MM.1S (cell line): ENCODE data around the gene TARDBP.
"Not testable (repeated sequence)": the region's sequence is repeated elsewhere in the genome, so short reads cannot be mapped to it uniquely, and the experiment has no call there.

Source experiments
- DNase-seq: peaks from one replicate; pipeline ENCODE4 v3.0.0-alpha.2; 2015
- H2AFZ ChIP-seq: fragments of 300-600 bp; sonication (generic); 2 replicates; pipeline ENCODE4 v1.6.0; 2016; ENCODE audit warnings: antibody characterized with exemption, low read length
- H3F3A ChIP-seq: fragments of 300-600 bp; sonication (generic); 2 replicates; pipeline ENCODE4 v1.6.1; 2016; ENCODE audit warnings: mild to moderate bottlenecking, antibody characterized with exemption, low read length, moderate library complexity, mixed read lengths; ENCODE audit not compliant: insufficient read depth
- H3K27ac ChIP-seq: fragments of 300-600 bp; sonication (generic); 2 replicates; pipeline ENCODE4 v1.5.1; 2016; ENCODE audit warnings: mild to moderate bottlenecking, low read length
- H3K27me3 ChIP-seq: fragments of 300-600 bp; sonication (generic); replicated peaks from 2 replicates; pipeline ENCODE4 v1.6.0; 2016; ENCODE audit warnings: low read length; ENCODE audit not compliant: insufficient read depth
- H3K36me3 ChIP-seq: fragments of 300-600 bp; sonication (generic); replicated peaks from 2 replicates; pipeline ENCODE4 v1.6.1; 2016; ENCODE audit warnings: mild to moderate bottlenecking, low read length, mixed read lengths; ENCODE audit not compliant: insufficient read depth
- H3K4me1 ChIP-seq: fragments of 300-600 bp; sonication (generic); 2 replicates; pipeline ENCODE4 v1.6.1; 2016; ENCODE audit warnings: low read length, mixed read lengths
- H3K4me2 ChIP-seq: fragments of 300-600 bp; sonication (generic); 2 replicates; pipeline ENCODE4 v1.6.0; 2016; ENCODE audit warnings: low read depth, low read length
- H3K4me3 ChIP-seq: fragments of 300-600 bp; sonication (generic); 2 replicates; pipeline ENCODE4 v1.5.1; 2016; ENCODE audit warnings: low read length, mixed read lengths
- H3K79me2 ChIP-seq: fragments of 300-600 bp; sonication (generic); 2 replicates; pipeline ENCODE4 v1.6.1; 2016; ENCODE audit warnings: mixed run types, low read length, mixed read lengths
- H3K9ac ChIP-seq: fragments of 300-600 bp; sonication (generic); 2 replicates; pipeline ENCODE4 v1.6.1; 2016; ENCODE audit warnings: low read length, mixed read lengths
- H3K9me2 ChIP-seq: fragments of 300-600 bp; sonication (generic); replicated peaks from 2 replicates; pipeline ENCODE4 v1.6.1; 2016; ENCODE audit warnings: mild to moderate bottlenecking, low read length, mixed read lengths; ENCODE audit not compliant: insufficient read depth
- H3K9me3 ChIP-seq: fragments of 300-600 bp; sonication (generic); replicated peaks from 2 replicates; pipeline ENCODE4 v1.6.1; 2016; ENCODE audit warnings: mild to moderate bottlenecking, low read length, mixed read lengths; ENCODE audit not compliant: insufficient read depth
- H4K20me1 ChIP-seq: fragments of 300-600 bp; sonication (generic); 2 replicates; pipeline ENCODE4 v1.6.1; 2016; ENCODE audit warnings: mild to moderate bottlenecking, low read length, moderate library complexity, mixed read lengths; ENCODE audit not compliant: insufficient read depth
- CTCF ChIP-seq: fragments of 300-600 bp; sonication (generic); IDR thresholded peaks from 2 replicates; pipeline ENCODE4 v1.5.1; 2016; ENCODE audit warnings: antibody characterized with exemption, low read length, mixed read lengths
- EZH2 ChIP-seq: fragments of 300-600 bp; sonication (generic); optimal IDR thresholded peaks from 2 replicates; pipeline ENCODE3; 2017; ENCODE audit warnings: low read depth, mild to moderate bottlenecking, antibody characterized with exemption, low read length, mixed read lengths
- EZH2phosphoT487 ChIP-seq: fragments of 300-600 bp; sonication (generic); IDR thresholded peaks from 2 replicates; pipeline ENCODE4 v1.6.1; 2018; ENCODE audit warnings: antibody characterized with exemption, low read length

The TARDBP gene

GRCh38 chr1:11039351-11040104 is 27.1 kb downstream of the TARDBP start:
- Histone ChIP-seq H2AFZ (no peak overlapping the region), H3K79me2 (no peaks in the 10 kb centered on the region), H4K20me1 (no peaks in the 10 kb centered on the region), H3K4me2 (no peak overlapping the region), H3K27me3 (0 out of 2 replicates have a peak, but pooled peaks cover 3% of the 10 kb centered on the region), H3K4me3 (no peak overlapping the region), H3K9ac (no peak overlapping the region), H3K9me3 (no peaks in the 10 kb centered on the region), H3K9me2 (no peaks in the 10 kb centered on the region), H3K27ac (no peak overlapping the region), H3K4me1 (no peaks in the 10 kb centered on the region), H3F3A (no peaks in the 10 kb centered on the region), H3K36me3 (no peaks in the 10 kb centered on the region)
- TF ChIP-seq EZH2 (no peak), CTCF (no peak), EZH2phosphoT487 (no peak)
- no peak for DNase-seq

GRCh38 chr1:11040105-11040429 is 27.6 kb downstream of the TARDBP start:
- H4K20me1 ChIP-seq, H3K9ac ChIP-seq, H2AFZ ChIP-seq, DNase-seq, H3K9me2 ChIP-seq, H3K79me2 ChIP-seq, H3K27ac ChIP-seq, H3K36me3 ChIP-seq, H3K4me3 ChIP-seq, H3K4me1 ChIP-seq, H3K9me3 ChIP-seq, H3K4me2 ChIP-seq, H3F3A ChIP-seq, H3K27me3 ChIP-seq: not testable (repeated sequence)

- no peaks in the 10 kb centered on the region for H3K4me1 ChIP-seq
- H3K4me2 ChIP-seq, result no peak overlapping the region
- no peaks in the 10 kb centered on the region for H3F3A ChIP-seq
- H3K9ac ChIP-seq, result no peak overlapping the region
- H3K4me3 ChIP-seq, result no peak overlapping the region
- no peak for DNase-seq
- H4K20me1 ChIP-seq, result no peaks in the 10 kb centered on the region
- no peaks in the 10 kb centered on the region for H3K27me3 ChIP-seq
- H3K36me3 ChIP-seq, result no peaks in the 10 kb centered on the region
- no peak overlapping the region for H3K27ac ChIP-seq
- no peaks in the 10 kb centered on the region for H3K9me2 ChIP-seq
- TF ChIP-seq CTCF (no peak), EZH2phosphoT487 (no peak)
- no peaks in the 10 kb centered on the region for H3K9me3 ChIP-seq
- H3K79me2 ChIP-seq, result no peaks in the 10 kb centered on the region
- no peak overlapping the region for H2AFZ ChIP-seq
Measured at GRCh38 chr1:11041048-11041447, 28.6 kb downstream of the TARDBP start.

- Histone ChIP-seq H3K27ac (no peak overlapping the region), H4K20me1 (no peaks in the 10 kb centered on the region), H3K9ac (no peak overlapping the region), H3K36me3 (no peaks in the 10 kb centered on the region), H3K27me3 (0 out of 2 replicates have a peak, but pooled peaks cover 6% of the 10 kb centered on the region), H3K4me2 (no peak overlapping the region), H3K9me3 (no peaks in the 10 kb centered on the region), H3K4me1 (no peaks in the 10 kb centered on the region), H3K79me2 (no peaks in the 10 kb centered on the region), H2AFZ (no peak overlapping the region), H3K4me3 (no peak overlapping the region), H3K9me2 (no peaks in the 10 kb centered on the region), H3F3A (no peaks in the 10 kb centered on the region)
- DNase-seq, result no peak
- TF ChIP-seq EZH2phosphoT487, result no peak
- no peak for TF ChIP-seq EZH2
- TF ChIP-seq CTCF, result no peak
Measured at GRCh38 chr1:11042065-11042464, 29.6 kb downstream of the TARDBP start.
